Right lobe of liver (tissue), 6 donors: ENCODE measurements around the gene SH3RF3. TPM values are rescaled to one million over a fixed set of nuclear protein-coding genes. Genes with fewer than 3 reads are reported as not detected.

ENCODE experiments used
- ATAC-seq, 4 donors: fragments of 200-7000 bp; cut with Tn5 transposase; one replicate each; pipeline ENCODE4 v1.9.1; 2020; ENCODE audit warnings: mild to moderate bottlenecking in 4 of 4, moderate library complexity in 4 of 4
- DNase-seq, 3 donors: peaks; one replicate each; pipeline ENCODE4 v3.0.0-alpha.2; 2020
- H3K27ac ChIP-seq, 3 donors: fragments of 200-600 bp; one replicate each; pipeline ENCODE4 v1.8.0; 2022
- H3K27me3 ChIP-seq, 2 donors: fragments of 200-600 bp; one replicate each; pipeline ENCODE4 v1.8.0; 2022
- H3K36me3 ChIP-seq, 4 donors: fragments of 200-600 bp; sonication (generic) in 1 of 4; one replicate each; pipeline versions ENCODE4 v1.5.1 to v1.8.0; 2017 to 2022; ENCODE audit warnings: control low read depth in 1 of 4
- H3K4me1 ChIP-seq, 4 donors: fragments of 200-600 bp; sonication (generic) in 1 of 4; one replicate each; pipeline versions ENCODE4 v1.5.1 to v1.8.0; 2017 to 2022; ENCODE audit warnings: control low read depth in 1 of 4
- H3K4me3 ChIP-seq, 3 donors: fragments of 200-600 bp; one replicate each; pipeline ENCODE4 v1.8.0; 2022
- H3K9me3 ChIP-seq, 4 donors: fragments of 200-600 bp; sonication (generic) in 1 of 4; one replicate each; pipeline versions ENCODE4 v1.5.1 to v1.8.0; 2017 to 2022; ENCODE audit warnings: control low read depth in 1 of 4
- POLR2A ChIP-seq: fragments of 450-650 bp; IDR thresholded peaks from one replicate; pipeline ENCODE4 v1.6.1; 2017; ENCODE audit warnings: antibody characterized with exemption, mild to moderate bottlenecking
- WGBS: methylation state at CpG from one replicate; pipeline ENCODE4 v1.1.6; 2018; ENCODE audit warnings: low coverage, low lambda C conversion rate; ENCODE audit not compliant: insufficient coverage; ENCODE audit errors: missing lambda C conversion rate; 5-methylcytosine and 5-hydroxymethylcytosine counted together
- intact Hi-C, 2 donors: fragments of 100-400 bp; cut with DNase I; formaldehyde crosslinking; loops; one replicate each; pipeline versions ENCODE4 v1.11.2 to v1.14.1; 2022
- total RNA-seq, 6 experiments: library from RNA; depleted of rRNA in 2 of 6; stranded (reverse); fragments of >200 nt in 2 of 6; fragmentation: NEBNext Ultra II Directional in 3 of 6; extraction: Animal tissue kit (Norgen Biotek cat#: 25700) in 3 of 6; gene quantifications; one replicate each; pipeline versions ENCODE4 v1.1.0 to v1.2.4, GENCODE V29; 2016 to 2023
- TF ChIP-seq, protein P1 (sequence below), 4 donors: fragments of 200-600 bp in 3 of 4; fragments of 450-650 bp in 1 of 4; IDR thresholded peaks; one replicate each; pipeline versions ENCODE4 v1.5.1 to v1.8.0; 2016 to 2022; ENCODE audit warnings: antibody characterized with exemption in 4 of 4, mild to moderate bottlenecking in 2 of 4
- donor health status: DM: no; HTN: yes; CAD: no.
- donor health status: DM: no; HTN: no; CAD: no.
- donor health status: DM: no; HTN: no; CAD: no.
- donor health status: DM: no; HTN: yes; CAD: no.
- donor health status: DM: no; HTN: yes; CAD: no.

SH3RF3 gene
- total RNA-seq, 6 experiments from 2014 or later: 0.68 to 1.6 (median 1.2) TPM

DNA sequence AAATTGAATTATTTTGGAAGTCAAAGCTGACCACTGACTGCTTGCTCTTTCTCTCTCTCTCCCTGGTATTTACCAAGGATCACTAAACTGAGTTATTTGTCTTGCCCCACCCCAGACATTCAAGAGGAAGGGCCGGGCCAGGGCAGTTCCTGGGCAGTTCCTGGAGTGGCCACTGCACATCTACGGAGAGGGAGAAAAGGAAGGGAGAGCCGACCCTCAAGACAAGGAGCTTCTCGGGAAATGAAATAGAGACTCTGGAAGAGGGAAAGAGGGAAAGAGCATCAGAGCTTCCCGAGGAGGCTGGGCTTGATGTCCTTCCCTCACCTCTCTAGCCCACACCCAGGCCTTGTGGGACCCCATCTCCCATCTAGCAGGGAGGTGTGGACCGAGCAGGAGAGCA is 401.7 kb downstream of the SH3RF3 start:
- Histone ChIP-seq H3K4me1 (no peaks in the 10 kb centered on the region), H3K36me3 (no peaks in the 10 kb centered on the region), H3K4me3 (no peak overlapping the region), H3K27me3 (no peaks in the 10 kb centered on the region), H3K27ac (no peak overlapping the region), H3K9me3 (no peaks in the 10 kb centered on the region)
- ATAC-seq (no peak), DNase-seq (no peak)
- 36% methylated on average over 3 of the region's 6 CpGs for WGBS
- TF ChIP-seq, protein P1, sequence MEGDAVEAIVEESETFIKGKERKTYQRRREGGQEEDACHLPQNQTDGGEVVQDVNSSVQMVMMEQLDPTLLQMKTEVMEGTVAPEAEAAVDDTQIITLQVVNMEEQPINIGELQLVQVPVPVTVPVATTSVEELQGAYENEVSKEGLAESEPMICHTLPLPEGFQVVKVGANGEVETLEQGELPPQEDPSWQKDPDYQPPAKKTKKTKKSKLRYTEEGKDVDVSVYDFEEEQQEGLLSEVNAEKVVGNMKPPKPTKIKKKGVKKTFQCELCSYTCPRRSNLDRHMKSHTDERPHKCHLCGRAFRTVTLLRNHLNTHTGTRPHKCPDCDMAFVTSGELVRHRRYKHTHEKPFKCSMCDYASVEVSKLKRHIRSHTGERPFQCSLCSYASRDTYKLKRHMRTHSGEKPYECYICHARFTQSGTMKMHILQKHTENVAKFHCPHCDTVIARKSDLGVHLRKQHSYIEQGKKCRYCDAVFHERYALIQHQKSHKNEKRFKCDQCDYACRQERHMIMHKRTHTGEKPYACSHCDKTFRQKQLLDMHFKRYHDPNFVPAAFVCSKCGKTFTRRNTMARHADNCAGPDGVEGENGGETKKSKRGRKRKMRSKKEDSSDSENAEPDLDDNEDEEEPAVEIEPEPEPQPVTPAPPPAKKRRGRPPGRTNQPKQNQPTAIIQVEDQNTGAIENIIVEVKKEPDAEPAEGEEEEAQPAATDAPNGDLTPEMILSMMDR (IDR thresholded peaks at IDR 0.05): no peak
- no peak for TF ChIP-seq POLR2A
- intact Hi-C loops: no loop called here

GRCh38 chr2:109531221-109531620 is 402.2 kb downstream of the SH3RF3 start:
- 78% methylated on average over 4 of the region's 5 CpGs for WGBS
- Histone ChIP-seq H3K4me1 (no peaks in the 10 kb centered on the region), H3K27me3 (no peaks in the 10 kb centered on the region), H3K36me3 (no peaks in the 10 kb centered on the region), H3K27ac (no peak overlapping the region), H3K9me3 (no peaks in the 10 kb centered on the region), H3K4me3 (no peak overlapping the region)
- DNase-seq (no peak), ATAC-seq (no peak)
- TF ChIP-seq, protein P1 (IDR thresholded peaks at IDR 0.05): no peak
- TF ChIP-seq POLR2A: no peak
- intact Hi-C loops: no loop called here

DNA sequence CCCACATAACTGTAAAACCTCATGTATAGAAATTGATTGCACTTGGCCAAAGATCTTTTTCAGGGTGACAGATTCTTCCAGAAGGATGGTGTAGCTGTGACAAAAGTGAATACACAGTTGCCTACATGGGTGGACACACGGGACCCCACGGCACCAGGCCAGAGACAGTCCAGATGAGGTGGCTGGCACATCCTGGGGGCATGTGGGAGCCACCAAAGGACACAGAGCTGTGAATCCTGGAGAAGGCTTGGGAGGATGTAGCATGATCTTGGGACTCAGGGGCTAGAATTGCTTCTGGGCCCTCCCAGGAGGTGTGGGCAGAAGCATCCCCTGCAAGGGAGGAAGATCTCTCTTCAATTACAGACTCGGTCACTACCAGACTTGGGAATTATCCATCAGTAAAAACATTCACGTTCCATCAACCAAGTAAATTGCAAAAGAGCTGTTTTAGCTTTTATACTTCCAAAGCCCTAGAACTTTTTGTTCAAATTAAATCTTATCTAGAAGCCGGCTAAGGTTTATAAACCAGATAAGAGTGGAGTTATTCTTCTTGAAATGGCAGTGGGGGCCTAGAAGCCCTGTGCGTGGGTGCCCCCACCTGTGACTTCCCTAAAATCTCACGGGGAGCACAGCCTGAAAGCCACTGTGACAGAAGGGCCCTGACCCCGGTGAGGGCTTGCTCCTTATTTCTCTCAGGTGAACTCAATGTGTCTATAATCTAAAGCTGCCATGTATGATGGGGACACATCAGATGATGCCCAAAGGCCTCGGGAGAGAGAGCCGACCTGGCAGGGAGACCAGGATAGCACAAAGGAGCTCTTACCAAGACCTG is 403.1 kb downstream of the SH3RF3 start:
- intact Hi-C loops: no loop called here
- Histone ChIP-seq H3K4me1 (no peaks in the 10 kb centered on the region), H3K27ac (no peak overlapping the region), H3K36me3 (no peaks in the 10 kb centered on the region), H3K9me3 (no peaks in the 10 kb centered on the region), H3K27me3 (no peaks in the 10 kb centered on the region), H3K4me3 (no peak overlapping the region)
- DNase-seq (peak in 1 of 3 donors; percentile 20), ATAC-seq (no peak)
- 85% methylated on average over 6 of the region's 10 CpGs for WGBS
- TF ChIP-seq, protein P1 (IDR thresholded peaks at IDR 0.05): no peak
- TF ChIP-seq POLR2A: no peak

DNA sequence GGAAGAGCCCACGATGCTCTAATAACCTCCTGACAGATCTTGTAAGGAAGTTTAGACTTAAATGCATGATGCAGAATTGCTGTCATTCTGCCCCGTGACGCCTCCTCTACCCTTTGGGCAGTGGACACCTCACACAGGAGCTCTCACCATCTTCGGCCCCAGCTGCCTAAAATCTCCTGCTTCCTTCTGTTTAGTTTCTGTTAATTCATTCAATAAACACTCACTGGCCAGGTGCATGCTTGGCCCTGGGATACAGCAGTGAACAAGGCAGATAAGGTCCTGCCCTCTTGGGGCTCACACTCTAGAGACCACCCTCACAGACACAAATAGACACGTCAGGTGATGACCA is 403.7 kb downstream of the SH3RF3 start:
- H3K27me3 ChIP-seq: no peaks in the 10 kb centered on the region
- no peaks in the 10 kb centered on the region for H3K4me1 ChIP-seq
- no peaks in the 10 kb centered on the region for H3K36me3 ChIP-seq
- H3K27ac ChIP-seq: no peak overlapping the region
- DNase-seq (peak in 1 of 3 donors; percentile 38), ATAC-seq (no peak)
- H3K9me3 ChIP-seq: no peaks in the 10 kb centered on the region
- no peak overlapping the region for H3K4me3 ChIP-seq
- intact Hi-C loops: no loop called here
- TF ChIP-seq, protein P1 (IDR thresholded peaks at IDR 0.05): no peak
- 78% methylated on average over 3 of the region's 5 CpGs for WGBS
